Uterus (tissue), 2 donors: ENCODE data around the gene XYLT1.

Source experiments
- POLR2A ChIP-seq, 2 donors: fragments of 450-650 bp; IDR thresholded peaks; one replicate each; pipeline ENCODE4 v1.6.1; 2016; ENCODE audit warnings: antibody characterized with exemption in 2 of 2, mild to moderate bottlenecking in 1 of 2, moderate library complexity in 1 of 2
- TF ChIP-seq, protein P1 (sequence below), 4 experiments: fragments of 200-600 bp in 2 of 4; fragments of 450-650 bp in 2 of 4; sonication (generic) in 2 of 4; IDR thresholded peaks; one replicate each; pipeline ENCODE4 v1.5.1; 2016 to 2019; ENCODE audit warnings: antibody characterized with exemption in 4 of 4, mild to moderate bottlenecking in 2 of 4, moderate library complexity in 1 of 4

DNA sequence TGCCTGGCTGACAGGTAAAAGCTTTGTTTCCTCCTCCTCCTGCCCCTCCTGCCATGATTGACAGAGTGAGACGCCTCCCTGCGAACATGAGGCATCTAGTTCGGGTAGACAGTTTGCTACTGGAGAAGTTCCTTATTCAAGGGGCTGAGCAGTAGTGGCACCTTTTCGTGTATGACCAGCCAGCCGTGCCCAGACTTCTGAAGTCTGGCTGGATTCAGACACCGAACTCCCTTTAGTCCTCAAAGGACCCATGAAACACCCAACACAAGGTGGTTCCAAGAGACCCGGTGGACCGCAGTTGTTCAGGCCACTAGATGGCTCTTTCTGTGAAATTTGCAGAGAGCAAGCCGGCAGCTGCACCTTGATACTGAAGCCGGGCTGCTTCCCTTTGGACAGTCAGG is 192.8 kb downstream of the XYLT1 start:
- TF ChIP-seq, protein P1, sequence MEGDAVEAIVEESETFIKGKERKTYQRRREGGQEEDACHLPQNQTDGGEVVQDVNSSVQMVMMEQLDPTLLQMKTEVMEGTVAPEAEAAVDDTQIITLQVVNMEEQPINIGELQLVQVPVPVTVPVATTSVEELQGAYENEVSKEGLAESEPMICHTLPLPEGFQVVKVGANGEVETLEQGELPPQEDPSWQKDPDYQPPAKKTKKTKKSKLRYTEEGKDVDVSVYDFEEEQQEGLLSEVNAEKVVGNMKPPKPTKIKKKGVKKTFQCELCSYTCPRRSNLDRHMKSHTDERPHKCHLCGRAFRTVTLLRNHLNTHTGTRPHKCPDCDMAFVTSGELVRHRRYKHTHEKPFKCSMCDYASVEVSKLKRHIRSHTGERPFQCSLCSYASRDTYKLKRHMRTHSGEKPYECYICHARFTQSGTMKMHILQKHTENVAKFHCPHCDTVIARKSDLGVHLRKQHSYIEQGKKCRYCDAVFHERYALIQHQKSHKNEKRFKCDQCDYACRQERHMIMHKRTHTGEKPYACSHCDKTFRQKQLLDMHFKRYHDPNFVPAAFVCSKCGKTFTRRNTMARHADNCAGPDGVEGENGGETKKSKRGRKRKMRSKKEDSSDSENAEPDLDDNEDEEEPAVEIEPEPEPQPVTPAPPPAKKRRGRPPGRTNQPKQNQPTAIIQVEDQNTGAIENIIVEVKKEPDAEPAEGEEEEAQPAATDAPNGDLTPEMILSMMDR (IDR thresholded peaks at IDR 0.05): peak in 3 of 4 experiments; percentile 28 to 56 (median 53)
- no peak for TF ChIP-seq POLR2A (IDR thresholded peaks at IDR 0.05)
